KMS-11 (cell line): ENCODE data around the gene PROCA1.

ENCODE experiments used
- H2AFZ ChIP-seq: fragments of 200-600 bp; sonication (generic); 2 replicates; pipeline ENCODE4 v1.6.1; 2016; ENCODE audit warnings: antibody characterized with exemption, mixed run types, low read depth
- H3K27ac ChIP-seq: fragments of 200-600 bp; sonication (generic); 2 replicates; pipeline ENCODE4 v1.6.1; 2016; ENCODE audit warnings: mild to moderate bottlenecking, mixed run types
- H3K27me3 ChIP-seq: fragments of 200-600 bp; sonication (generic); 2 replicates; pipeline ENCODE4 v1.6.1; 2017; ENCODE audit warnings: mild to moderate bottlenecking, low read depth, mixed run types, moderate library complexity; ENCODE audit not compliant: insufficient read depth
- H3K36me3 ChIP-seq: fragments of 200-600 bp; sonication (generic); 2 replicates; pipeline ENCODE4 v1.6.1; 2017; ENCODE audit warnings: mild to moderate bottlenecking, mixed run types; ENCODE audit not compliant: insufficient read depth
- H3K4me1 ChIP-seq: fragments of 200-600 bp; sonication (generic); 2 replicates; pipeline ENCODE4 v1.6.1; 2016; ENCODE audit warnings: mild to moderate bottlenecking, low read depth, mixed run types; ENCODE audit not compliant: poor library complexity, severe bottlenecking
- H3K4me2 ChIP-seq: fragments of 200-600 bp; sonication (generic); 2 replicates; pipeline ENCODE4 v1.7.0; 2016; ENCODE audit warnings: mild to moderate bottlenecking, mixed run types
- H3K4me3 ChIP-seq: fragments of 200-600 bp; sonication (generic); IDR thresholded peaks from 2 replicates; pipeline ENCODE4 v1.6.1; 2017; ENCODE audit warnings: low read depth, low read length, mixed read lengths; ENCODE audit not compliant: insufficient read depth
- H3K79me2 ChIP-seq: fragments of 200-600 bp; sonication (generic); 2 replicates; pipeline ENCODE4 v1.6.1; 2016; ENCODE audit warnings: low read depth, mixed run types; ENCODE audit not compliant: insufficient read depth
- H3K9ac ChIP-seq: fragments of 200-600 bp; sonication (generic); 2 replicates; pipeline ENCODE4 v1.6.1; 2016; ENCODE audit warnings: mild to moderate bottlenecking, mixed run types
- H4K20me1 ChIP-seq: fragments of 200-600 bp; sonication (generic); 2 replicates; pipeline ENCODE4 v1.6.1; 2016; ENCODE audit warnings: mild to moderate bottlenecking, mixed run types; ENCODE audit not compliant: insufficient read depth
- CTCF ChIP-seq: fragments of 200-600 bp; sonication (generic); conservative IDR thresholded peaks from 2 replicates; pipeline ENCODE4 v1.6.1; 2017; ENCODE audit warnings: low read depth, mild to moderate bottlenecking, antibody characterized with exemption, low read length, moderate library complexity, mixed read lengths

Gene PROCA1

DNA sequence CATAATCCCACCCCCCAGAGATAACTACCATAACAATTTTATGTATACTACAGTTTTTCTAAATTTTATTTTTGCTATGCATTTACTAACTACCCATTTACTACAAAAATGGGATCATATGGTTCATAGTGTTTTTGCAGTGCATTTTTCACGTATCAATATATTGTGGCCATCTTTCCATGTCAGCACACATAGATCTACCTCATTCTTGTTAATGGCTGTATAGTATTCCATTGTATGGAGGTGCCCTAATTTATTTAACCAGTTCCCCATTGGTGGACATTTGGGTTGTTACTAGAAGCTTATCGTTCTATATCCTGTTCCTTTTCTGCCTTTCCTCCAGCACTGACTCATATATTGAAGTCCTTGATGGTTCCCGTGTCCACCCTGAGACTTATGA, 22.7 kb downstream of the PROCA1 start:
- Histone ChIP-seq H3K36me3 (peaks cover 41% of the 10 kb centered on the region; the same call in 1 of the 2 replicates), H3K79me2 (no peaks in the 10 kb centered on the region)

GRCh38 chr17:28688481-28688880, 23.2 kb downstream of the PROCA1 start:
- H3K79me2 ChIP-seq, result no peaks in the 10 kb centered on the region
- H2AFZ ChIP-seq, result no peak overlapping the region
- peaks cover 41% of the 10 kb centered on the region; the same call in 1 of the 2 replicates for H3K36me3 ChIP-seq
- no peaks in the 10 kb centered on the region for H3K4me1 ChIP-seq
- no peak for TF ChIP-seq CTCF
- H3K27me3 ChIP-seq, result no peaks in the 10 kb centered on the region
- no peak overlapping the region for H3K27ac ChIP-seq
- H4K20me1 ChIP-seq, result no peaks in the 10 kb centered on the region
- H3K4me2 ChIP-seq, result no peak overlapping the region
- no peak overlapping the region for H3K9ac ChIP-seq
- no peak overlapping the region for H3K4me3 ChIP-seq

More for the DNA sequence above, 22.7 kb downstream of the PROCA1 start:
- Histone ChIP-seq H2AFZ (no peak overlapping the region), H3K9ac (no peak overlapping the region), H3K4me1 (no peaks in the 10 kb centered on the region), H3K27me3 (no peaks in the 10 kb centered on the region), H3K4me2 (no peak overlapping the region), H4K20me1 (no peaks in the 10 kb centered on the region), H3K4me3 (no peak overlapping the region), H3K27ac (no peak overlapping the region)
- TF ChIP-seq CTCF, result no peak

- Histone ChIP-seq H3K79me2 (no peaks in the 10 kb centered on the region), H3K4me1 (no peaks in the 10 kb centered on the region), H4K20me1 (no peaks in the 10 kb centered on the region), H3K9ac (no peak overlapping the region), H3K36me3 (peaks cover 49% of the 10 kb centered on the region; the same call in 1 of the 2 replicates), H2AFZ (no peak overlapping the region), H3K27me3 (no peaks in the 10 kb centered on the region), H3K4me2 (no peak overlapping the region), H3K27ac (no peak overlapping the region), H3K4me3 (no peak overlapping the region)
- TF ChIP-seq CTCF, result no peak
Observed at GRCh38 chr17:28686296-28686695, 25.4 kb downstream of the PROCA1 start.

- Histone ChIP-seq H3K4me3 (no peak overlapping the region), H3K36me3 (peaks cover 42% of the 10 kb centered on the region; the same call in 1 of the 2 replicates), H3K9ac (no peak overlapping the region)
Observed at GRCh38 chr17:28685366-28685765, 26.3 kb downstream of the PROCA1 start.

More at GRCh38 chr17:28685366-28685765, 26.3 kb downstream of the PROCA1 start:
- no peak overlapping the region for H3K4me2 ChIP-seq
- H3K27me3 ChIP-seq, result no peaks in the 10 kb centered on the region
- H3K4me1 ChIP-seq, result no peaks in the 10 kb centered on the region
- no peaks in the 10 kb centered on the region for H3K79me2 ChIP-seq
- H4K20me1 ChIP-seq, result no peaks in the 10 kb centered on the region
- H2AFZ ChIP-seq, result no peak overlapping the region
- TF ChIP-seq CTCF, result no peak
- no peak overlapping the region for H3K27ac ChIP-seq
